Hematopoietic multipotent progenitor cell treated with erythropoietin and hydrocortisone succinate and interleukin-3 and kit ligand, for 4 days (in vitro differentiated cells): ENCODE measurements around the gene PLCL1.
A peak's percentile ranks its signal among the peaks of the same experiment; 100 is the strongest.

Experiments
- DNase-seq: peaks from one replicate; pipeline ENCODE4 v3.0.0-alpha.2; 2015

Gene PLCL1

GRCh38 chr2:197964720-197965119, 160.3 kb downstream of the PLCL1 start:
- DNase-seq = no peak

GRCh38 chr2:197965756-197966155, 161.4 kb downstream of the PLCL1 start:
- no peak for DNase-seq

GRCh38 chr2:197969391-197969893, 165.0 kb downstream of the PLCL1 start:
- no peak for DNase-seq

- peak; percentile 46 for DNase-seq
These were observed 167.7 kb downstream of the PLCL1 start for GRCh38 chr2:197972061-197972460.

- no peak for DNase-seq
These were observed 168.2 kb downstream of the PLCL1 start for GRCh38 chr2:197972587-197972986.

GRCh38 chr2:197973772-197974171, 169.4 kb downstream of the PLCL1 start:
- no peak for DNase-seq

- no peak for DNase-seq
These were observed 171.6 kb downstream of the PLCL1 start for GRCh38 chr2:197975931-197976519.

GRCh38 chr2:197978971-197979370, 174.6 kb downstream of the PLCL1 start:
- no peak for DNase-seq

- DNase-seq = no peak
These were observed 178.2 kb downstream of the PLCL1 start for GRCh38 chr2:197982565-197982964.

GRCh38 chr2:197985029-197985638, 180.7 kb downstream of the PLCL1 start:
- DNase-seq = no peak

GRCh38 chr2:197986977-197987376, 182.6 kb downstream of the PLCL1 start:
- DNase-seq = no peak

GRCh38 chr2:197990356-197990755, 186.0 kb downstream of the PLCL1 start:
- DNase-seq = no peak

- DNase-seq = no peak
These were observed 188.2 kb downstream of the PLCL1 start for GRCh38 chr2:197992482-197993133.

GRCh38 chr2:197993363-197993762, 189.0 kb downstream of the PLCL1 start:
- DNase-seq = no peak

- DNase-seq = no peak
These were observed 189.4 kb downstream of the PLCL1 start for GRCh38 chr2:197993830-197994229.

- peak; percentile 18 for DNase-seq
These were observed 190.4 kb downstream of the PLCL1 start for GRCh38 chr2:197994751-197995150.

GRCh38 chr2:197996583-197996982, 192.2 kb downstream of the PLCL1 start:
- DNase-seq = peak; percentile 50

GRCh38 chr2:197997083-197997541, 192.7 kb downstream of the PLCL1 start:
- no peak for DNase-seq

- DNase-seq = no peak
These were observed 194.3 kb downstream of the PLCL1 start for GRCh38 chr2:197998702-197999101.

GRCh38 chr2:198000417-198000816, 196.0 kb downstream of the PLCL1 start:
- DNase-seq = no peak

GRCh38 chr2:198004173-198004572, 199.8 kb downstream of the PLCL1 start:
- DNase-seq = no peak

- DNase-seq = no peak
These were observed 200.8 kb downstream of the PLCL1 start for GRCh38 chr2:198004921-198005829.

- no peak for DNase-seq
These were observed 202.3 kb downstream of the PLCL1 start for GRCh38 chr2:198006733-198007132.
